HUES48 (cell line): ENCODE data around the gene ZNF575.

Source experiments
- H3K27ac ChIP-seq: one replicate; pipeline ENCODE4 v1.7.0; 2013; ENCODE audit warnings: low read depth, low read length, inconsistent platforms
- H3K27me3 ChIP-seq: 2 replicates; pipeline ENCODE4 v1.6.1; 2013; ENCODE audit warnings: mild to moderate bottlenecking, low read length; ENCODE audit not compliant: control insufficient read depth, insufficient read depth
- H3K36me3 ChIP-seq: 2 replicates; pipeline ENCODE4 v1.6.1; 2013; ENCODE audit warnings: low read length; ENCODE audit not compliant: control insufficient read depth, insufficient read depth
- H3K4me1 ChIP-seq: 2 replicates; pipeline ENCODE4 v1.6.1; 2013; ENCODE audit warnings: mild to moderate bottlenecking, low read length; ENCODE audit not compliant: control insufficient read depth, insufficient read depth
- H3K4me3 ChIP-seq: 2 replicates; pipeline ENCODE4 v1.5.1; 2013; ENCODE audit warnings: mild to moderate bottlenecking, low read depth, low read length
- H3K9ac ChIP-seq: 2 replicates; pipeline ENCODE4 v1.6.1; 2013; ENCODE audit warnings: mild to moderate bottlenecking, low read depth, low read length, moderate library complexity
- H3K9me3 ChIP-seq: 2 replicates; pipeline ENCODE4 v1.6.1; 2013; ENCODE audit warnings: low read length; ENCODE audit not compliant: control insufficient read depth, insufficient read depth

Gene ZNF575

DNA sequence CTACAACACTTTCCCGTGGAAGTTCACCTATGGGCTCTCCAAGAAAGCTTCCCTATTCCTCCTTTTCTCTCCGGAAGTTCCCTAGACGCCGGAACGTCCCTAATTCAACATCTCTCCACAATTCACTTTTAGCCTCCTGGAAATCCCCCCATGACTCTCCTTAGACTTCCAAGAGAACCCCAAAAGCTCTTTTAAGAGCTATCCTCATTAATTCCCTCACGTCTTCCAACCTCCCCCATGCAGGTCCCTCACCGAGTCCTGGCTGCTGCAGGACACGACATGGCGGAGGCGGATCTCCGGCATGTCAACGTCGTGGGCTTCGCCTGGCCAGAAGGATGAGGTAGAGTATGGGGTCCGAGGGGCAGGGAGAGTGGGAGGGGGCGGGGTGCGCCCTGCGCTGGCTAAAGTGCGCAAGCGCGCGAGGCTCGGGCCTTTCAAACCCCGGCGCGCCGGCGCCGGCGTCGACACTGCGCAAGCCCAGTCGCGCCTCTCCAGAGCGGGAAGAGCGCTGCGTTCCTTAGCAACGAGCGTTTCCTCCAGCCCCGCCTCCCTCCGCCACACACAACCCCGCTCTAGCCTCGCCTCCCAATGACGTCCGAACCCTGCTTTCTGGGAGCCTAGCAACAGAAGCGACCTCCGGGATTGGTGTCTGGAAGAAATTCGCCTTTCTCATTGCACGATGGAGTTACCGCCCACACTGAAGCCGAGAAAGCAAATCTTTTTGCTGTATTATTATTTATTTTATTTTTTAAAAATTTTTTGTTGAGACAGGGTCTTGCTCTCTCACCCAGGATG, 42.4 kb downstream of the ZNF575 start, which contains the start of the genes PINLYP and XRCC1:
Gene PINLYP (plus strand): TSS at position 646 of the 795 bp plus-strand sequence. CDS start 1,391 bp downstream, outside the sequence.
Gene XRCC1 (minus strand): TSS at position 372 of the 795 bp plus-strand sequence. CDS start 69 bp downstream, at position 303.
- peak within 1 kb of the TSS; percentile 46 for H3K27ac ChIP-seq
- H3K4me3 ChIP-seq: peak within 1 kb of the TSS; percentile 82
- peaks cover 11% of the 10 kb centered on the region; the same call in 1 of the 2 replicates for H3K4me1 ChIP-seq
- no peaks in the 10 kb centered on the region for H3K27me3 ChIP-seq
- no peaks in the 10 kb centered on the region for H3K9me3 ChIP-seq
- H3K9ac ChIP-seq: peak within 1 kb of the TSS; percentile 62
- H3K36me3 ChIP-seq: peaks cover 10% of the 10 kb centered on the region

DNA sequence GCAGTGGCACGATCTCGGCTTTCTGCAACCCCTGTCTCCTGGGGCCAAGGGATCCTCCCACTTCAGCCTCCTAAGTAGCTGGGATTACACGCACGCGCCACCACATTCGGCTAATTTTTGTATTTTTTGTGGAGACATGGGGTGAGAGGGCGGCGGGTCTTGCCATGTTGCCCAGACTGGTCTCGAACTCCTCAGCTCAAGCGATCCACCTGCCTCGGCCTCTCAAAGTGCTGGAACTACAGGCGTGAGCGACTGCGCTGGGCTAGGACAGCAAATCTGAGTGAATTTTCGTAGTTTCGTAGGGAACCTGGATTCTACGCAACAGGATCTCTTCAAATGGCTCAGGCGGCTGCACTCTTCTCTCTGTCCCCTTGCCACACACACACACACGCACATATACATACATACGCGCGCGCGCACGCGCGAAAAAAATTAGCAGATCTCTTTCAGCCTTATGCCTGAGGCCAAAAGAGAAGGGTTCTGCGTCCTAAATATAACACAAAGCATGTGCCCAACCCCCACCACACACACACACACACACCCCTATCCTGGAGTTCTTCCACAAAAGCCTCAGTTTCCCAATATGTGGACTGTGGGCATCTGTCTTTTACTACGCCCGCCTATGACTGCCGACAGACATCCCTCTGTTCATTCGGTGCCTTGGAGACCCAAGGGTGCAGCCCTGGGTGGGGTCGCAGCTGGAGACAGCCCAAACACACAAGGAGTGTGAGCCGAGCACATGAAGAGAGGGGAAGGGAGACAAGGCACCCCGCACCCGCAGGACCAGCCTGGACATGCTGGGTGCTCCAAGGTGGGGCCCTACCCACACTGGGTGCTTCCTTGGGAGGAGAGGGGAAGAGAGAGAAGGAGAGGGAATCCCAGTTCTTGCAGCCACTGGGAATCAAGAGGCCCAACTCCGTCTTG, 43.2 kb downstream of the ZNF575 start:
- 0 out of 2 replicates have a peak overlapping the region, but pooled peaks have one; percentile 2 for H3K9ac ChIP-seq
- H3K27ac ChIP-seq: peak overlapping the region; percentile 46
- H3K9me3 ChIP-seq: no peaks in the 10 kb centered on the region
- H3K36me3 ChIP-seq: peaks cover 10% of the 10 kb centered on the region
- H3K4me1 ChIP-seq: peaks cover 11% of the 10 kb centered on the region; the same call in 1 of the 2 replicates
- H3K4me3 ChIP-seq: peak overlapping the region; percentile 42
- H3K27me3 ChIP-seq: no peaks in the 10 kb centered on the region

DNA sequence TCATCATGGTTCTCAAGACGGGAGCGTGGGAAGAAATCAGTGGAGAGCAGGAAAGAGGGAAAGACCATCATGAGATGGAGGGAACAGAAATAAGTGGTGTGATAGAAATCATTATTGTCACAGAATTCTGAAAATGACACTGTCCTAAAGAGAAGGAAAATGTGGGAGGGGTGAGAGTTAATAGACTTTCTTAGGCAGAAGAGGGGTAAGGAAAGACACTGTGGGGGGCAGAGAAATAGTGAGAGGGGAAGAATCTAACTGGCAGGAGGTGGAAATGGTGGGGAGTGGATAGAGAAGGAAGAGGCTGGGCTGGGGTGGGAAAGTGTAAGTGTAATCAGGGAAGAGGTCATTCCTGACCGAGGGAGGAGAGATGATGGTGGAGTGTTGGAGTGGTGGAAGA, 45.8 kb downstream of the ZNF575 start:
- Histone ChIP-seq H3K9me3 (no peaks in the 10 kb centered on the region), H3K9ac (no peak overlapping the region), H3K27ac (no peak overlapping the region), H3K36me3 (0 out of 2 replicates have a peak, but pooled peaks cover 3% of the 10 kb centered on the region), H3K4me3 (no peak overlapping the region), H3K4me1 (peaks cover 11% of the 10 kb centered on the region; the same call in 1 of the 2 replicates), H3K27me3 (no peaks in the 10 kb centered on the region)

DNA sequence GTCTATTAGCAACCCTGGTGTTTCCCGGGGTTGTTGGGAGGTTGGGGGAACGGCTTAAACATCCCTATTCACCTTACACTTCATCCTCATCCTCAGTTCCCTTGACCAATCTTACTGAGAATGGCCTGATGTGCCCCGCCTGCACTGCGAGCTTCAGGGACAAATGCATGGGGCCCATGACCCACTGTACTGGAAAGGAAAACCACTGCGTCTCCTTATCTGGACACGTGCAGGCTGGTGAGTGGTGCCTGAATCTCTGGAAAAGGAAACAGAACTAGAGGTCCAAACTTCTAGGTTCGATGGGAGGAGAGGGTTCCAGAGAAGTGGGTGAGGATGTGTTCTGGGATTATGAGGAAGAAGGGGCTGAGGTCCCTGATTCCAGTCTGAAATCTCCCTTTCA, 48.5 kb downstream of the ZNF575 start:
- Histone ChIP-seq H3K27me3 (no peaks in the 10 kb centered on the region), H3K4me3 (no peak overlapping the region), H3K4me1 (0 out of 2 replicates have a peak, but pooled peaks cover 4% of the 10 kb centered on the region), H3K36me3 (peaks cover 4% of the 10 kb centered on the region), H3K9ac (no peak overlapping the region), H3K27ac (no peak overlapping the region), H3K9me3 (no peaks in the 10 kb centered on the region)

DNA sequence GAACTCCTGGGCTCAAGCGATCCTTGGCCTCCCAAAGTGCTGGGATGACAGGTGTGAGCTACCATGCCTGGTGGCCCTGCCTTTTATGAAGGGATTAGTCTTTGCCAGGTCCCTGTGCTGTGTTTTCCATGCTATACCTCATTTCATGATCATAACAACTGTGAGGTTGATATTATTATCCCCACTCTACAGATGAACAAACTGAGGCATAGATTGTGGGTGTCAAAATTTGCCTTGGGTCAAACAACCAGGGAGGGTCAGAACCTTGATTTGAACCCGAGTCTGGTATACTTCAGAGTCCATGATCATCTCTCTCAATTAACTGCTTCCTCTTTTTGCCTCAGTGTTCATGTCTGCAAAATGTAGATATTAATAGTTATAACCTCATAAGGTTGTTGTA, 49.5 kb downstream of the ZNF575 start:
- H3K27ac ChIP-seq: no peak overlapping the region
- no peak overlapping the region for H3K9ac ChIP-seq
- H3K36me3 ChIP-seq: peaks cover 7% of the 10 kb centered on the region
- no peaks in the 10 kb centered on the region for H3K9me3 ChIP-seq
- H3K4me3 ChIP-seq: no peak overlapping the region
- no peaks in the 10 kb centered on the region for H3K4me1 ChIP-seq
- H3K27me3 ChIP-seq: no peaks in the 10 kb centered on the region

DNA sequence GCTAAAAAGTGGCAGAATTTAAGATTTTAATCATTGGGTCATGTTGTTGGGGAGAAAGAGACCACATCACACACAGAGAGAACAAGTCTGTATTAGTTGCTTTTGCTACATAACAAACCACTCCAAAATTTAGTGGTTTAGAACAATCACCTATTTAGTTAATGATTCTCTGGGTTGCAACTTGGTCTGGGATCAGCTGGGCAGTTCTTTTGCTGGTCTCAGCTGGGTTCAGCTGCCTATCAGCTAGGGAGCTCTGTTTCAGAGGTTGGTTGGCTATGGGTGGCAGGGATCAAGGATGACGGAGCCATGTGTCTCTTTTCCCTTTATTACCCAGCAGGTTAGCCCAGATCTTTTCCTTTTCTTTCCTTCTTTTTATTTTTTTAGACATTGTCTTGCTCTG, 51.5 kb downstream of the ZNF575 start:
- H3K36me3 ChIP-seq: peaks cover 15% of the 10 kb centered on the region
- H3K27ac ChIP-seq: no peak overlapping the region
- H3K9me3 ChIP-seq: no peaks in the 10 kb centered on the region
- no peak overlapping the region for H3K4me3 ChIP-seq
- H3K4me1 ChIP-seq: no peaks in the 10 kb centered on the region
- H3K9ac ChIP-seq: no peak overlapping the region
- H3K27me3 ChIP-seq: no peaks in the 10 kb centered on the region
